Epithelial cell of proximal tubule (primary cell): ENCODE data around the gene MRPS34. TPM values are rescaled to one million over a fixed set of nuclear protein-coding genes. Genes with fewer than 3 reads are reported as not detected.
"Not testable (repeated sequence)": the region's sequence is repeated elsewhere in the genome, so short reads cannot be mapped to it uniquely, and the experiment has no call there.

Source experiments
- DNase-seq: peaks from one replicate; pipeline ENCODE4 v3.0.0-alpha.2; 2011; ENCODE audit warnings: low read depth
- H3K4me3 ChIP-seq: 2 replicates; pipeline ENCODE4 v1.5.1; 2011; ENCODE audit warnings: low read depth, mild to moderate bottlenecking, low read length
- total RNA-seq: library from RNA; depleted of rRNA; stranded (reverse); fragments of >200 nt; gene quantifications from 2 replicates; pipeline ENCODE4 v1.2.3, GENCODE V29; 2015
- TF ChIP-seq, protein P1 (sequence below): conservative IDR thresholded peaks from 2 replicates; pipeline ENCODE4 v1.5.1; 2012; ENCODE audit warnings: low read depth, mild to moderate bottlenecking, low read length

The MRPS34 gene
- total RNA-seq, 1 donor from 2014 or later = 167 TPM

DNA sequence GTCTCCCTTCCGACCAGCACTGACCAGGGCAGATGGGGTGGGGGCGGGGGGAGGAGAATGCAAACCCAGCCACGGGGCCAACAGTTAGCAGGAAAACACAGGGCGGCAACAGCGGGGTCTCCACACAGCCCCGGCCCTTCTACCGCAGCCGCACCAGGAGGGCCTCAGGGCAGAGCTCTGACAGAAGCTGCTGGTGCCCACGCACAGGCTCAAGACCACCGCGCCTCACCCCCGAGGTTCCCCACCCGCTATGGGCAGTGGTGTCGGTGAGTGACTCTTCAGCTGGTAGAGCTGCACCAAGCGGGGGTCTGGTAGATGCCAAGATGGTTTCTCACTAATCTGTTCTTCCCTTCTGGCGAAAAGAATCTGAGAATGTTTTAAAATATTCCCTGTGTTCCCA, 37.6 kb upstream of the MRPS34 start:
- no peak for DNase-seq
- TF ChIP-seq, protein P1, sequence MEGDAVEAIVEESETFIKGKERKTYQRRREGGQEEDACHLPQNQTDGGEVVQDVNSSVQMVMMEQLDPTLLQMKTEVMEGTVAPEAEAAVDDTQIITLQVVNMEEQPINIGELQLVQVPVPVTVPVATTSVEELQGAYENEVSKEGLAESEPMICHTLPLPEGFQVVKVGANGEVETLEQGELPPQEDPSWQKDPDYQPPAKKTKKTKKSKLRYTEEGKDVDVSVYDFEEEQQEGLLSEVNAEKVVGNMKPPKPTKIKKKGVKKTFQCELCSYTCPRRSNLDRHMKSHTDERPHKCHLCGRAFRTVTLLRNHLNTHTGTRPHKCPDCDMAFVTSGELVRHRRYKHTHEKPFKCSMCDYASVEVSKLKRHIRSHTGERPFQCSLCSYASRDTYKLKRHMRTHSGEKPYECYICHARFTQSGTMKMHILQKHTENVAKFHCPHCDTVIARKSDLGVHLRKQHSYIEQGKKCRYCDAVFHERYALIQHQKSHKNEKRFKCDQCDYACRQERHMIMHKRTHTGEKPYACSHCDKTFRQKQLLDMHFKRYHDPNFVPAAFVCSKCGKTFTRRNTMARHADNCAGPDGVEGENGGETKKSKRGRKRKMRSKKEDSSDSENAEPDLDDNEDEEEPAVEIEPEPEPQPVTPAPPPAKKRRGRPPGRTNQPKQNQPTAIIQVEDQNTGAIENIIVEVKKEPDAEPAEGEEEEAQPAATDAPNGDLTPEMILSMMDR = no peak

DNA sequence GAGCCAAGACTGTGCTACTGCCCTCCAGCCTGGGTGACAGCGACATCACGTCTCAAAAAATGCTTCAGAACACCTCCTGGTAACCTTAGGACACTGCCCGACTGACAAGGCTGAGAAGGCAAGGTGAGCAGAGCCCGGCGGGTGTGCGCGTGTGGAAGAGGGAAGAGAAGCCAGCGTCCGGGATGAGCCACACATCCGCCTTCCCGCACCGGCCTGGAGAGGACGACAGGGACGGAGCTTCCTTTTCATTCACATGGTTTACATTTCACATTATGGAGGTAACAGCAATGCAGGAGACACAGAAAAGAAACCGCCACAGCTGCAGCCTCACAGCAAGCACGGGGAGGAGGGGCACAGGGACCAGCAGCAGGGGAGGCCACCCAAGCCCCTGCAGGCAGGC, 37.2 kb upstream of the MRPS34 start:
- H3K4me3 ChIP-seq = no peak overlapping the region
- DNase-seq = no peak
- TF ChIP-seq, protein P1 = no peak

More for the DNA sequence above, 37.6 kb upstream of the MRPS34 start:
- no peak overlapping the region for H3K4me3 ChIP-seq

DNA sequence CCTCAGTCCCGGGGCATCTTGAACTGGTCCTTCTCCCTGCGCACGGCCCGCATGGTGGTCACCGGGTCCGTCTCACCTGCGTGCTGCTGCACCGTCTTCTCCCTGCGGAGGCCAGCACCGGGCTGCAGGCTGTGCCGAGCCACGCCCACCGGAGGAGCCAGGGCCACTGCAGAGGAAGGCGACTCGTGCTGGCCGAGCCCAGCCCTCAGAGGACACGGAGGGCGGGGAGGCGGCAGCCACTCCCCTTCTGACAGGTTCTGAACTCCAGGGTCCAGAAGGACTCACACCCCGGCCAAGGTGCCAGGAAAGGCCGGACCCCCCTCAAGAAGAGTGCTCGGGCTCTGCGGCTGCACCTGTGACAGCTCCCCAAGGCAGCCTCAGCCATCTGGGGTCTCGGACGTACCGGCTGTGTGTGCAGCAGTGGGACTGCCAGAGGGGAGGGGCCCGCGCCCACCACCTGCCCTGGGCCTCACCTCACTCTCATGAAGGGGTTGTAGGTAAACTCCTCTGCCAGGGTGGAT, 36.4 kb upstream of the MRPS34 start:
- no peak for DNase-seq
- TF ChIP-seq, protein P1 = no peak
- H3K4me3 ChIP-seq = no peak overlapping the region

DNA sequence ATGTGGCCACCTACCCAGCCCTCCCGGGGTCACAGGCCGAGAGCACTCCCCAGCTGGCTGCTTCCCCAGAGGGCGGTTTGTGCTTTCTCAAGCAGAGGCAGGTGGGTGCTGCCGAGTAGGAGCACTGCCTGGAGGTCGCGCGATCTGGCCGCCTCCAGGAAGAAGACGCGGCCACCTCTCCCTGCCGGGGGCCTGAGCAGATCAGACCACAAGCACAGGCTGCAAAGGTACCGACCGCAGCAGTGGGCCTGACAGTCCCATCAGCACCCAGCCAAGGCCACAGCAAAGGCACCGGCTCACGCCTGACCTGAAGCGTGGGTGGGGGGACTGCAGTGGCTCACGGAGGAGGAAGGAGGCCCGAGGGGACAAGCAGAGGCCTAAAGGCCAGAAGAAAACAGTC, 35.8 kb upstream of the MRPS34 start:
- TF ChIP-seq, protein P1 = no peak
- DNase-seq = no peak

DNA sequence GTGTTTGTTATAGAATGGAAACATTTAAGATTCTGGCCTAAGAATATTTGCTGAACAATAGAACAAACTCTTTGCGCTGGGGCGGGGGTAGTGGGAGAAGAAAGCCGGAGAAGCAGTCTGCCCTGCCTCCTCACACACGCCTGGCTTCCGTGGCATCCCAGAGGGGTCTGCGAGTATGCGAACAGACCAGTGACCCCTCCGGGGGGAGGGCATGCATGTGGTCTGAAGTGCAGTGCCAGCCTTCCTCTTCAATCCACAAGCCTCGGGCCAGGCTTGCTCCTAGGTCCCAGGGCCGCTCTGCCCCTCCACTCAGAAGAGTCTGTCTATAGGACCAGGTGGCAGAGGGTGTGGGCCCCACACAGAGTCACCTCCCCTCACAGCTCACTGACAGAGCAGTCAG, 34.7 kb upstream of the MRPS34 start:
- TF ChIP-seq, protein P1 = no peak
- DNase-seq = no peak

More for the DNA sequence above, 35.8 kb upstream of the MRPS34 start:
- H3K4me3 ChIP-seq = no peak overlapping the region

DNA sequence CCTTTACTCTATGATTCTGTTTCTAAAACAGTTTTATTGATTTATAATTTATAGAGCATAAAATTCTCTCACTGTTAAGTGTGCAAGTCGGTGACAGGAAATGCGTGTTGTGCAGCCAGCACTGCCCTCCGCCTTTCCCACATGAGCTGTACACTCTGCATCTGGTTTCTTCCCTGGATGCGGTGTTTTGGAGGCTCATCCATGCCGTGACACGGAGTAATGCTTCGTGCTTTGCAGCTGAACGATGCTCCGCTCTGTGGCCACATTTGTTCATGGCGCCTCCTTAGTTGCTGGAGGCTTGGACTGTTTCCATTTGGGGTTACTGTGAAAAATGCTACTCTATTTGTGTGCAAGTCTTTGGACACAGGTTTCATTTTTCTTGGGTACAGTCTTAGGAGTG, 27.8 kb upstream of the MRPS34 start:
- TF ChIP-seq, protein P1 = no peak
- DNase-seq = no peak

More for the DNA sequence above, 34.7 kb upstream of the MRPS34 start:
- no peak overlapping the region for H3K4me3 ChIP-seq

DNA sequence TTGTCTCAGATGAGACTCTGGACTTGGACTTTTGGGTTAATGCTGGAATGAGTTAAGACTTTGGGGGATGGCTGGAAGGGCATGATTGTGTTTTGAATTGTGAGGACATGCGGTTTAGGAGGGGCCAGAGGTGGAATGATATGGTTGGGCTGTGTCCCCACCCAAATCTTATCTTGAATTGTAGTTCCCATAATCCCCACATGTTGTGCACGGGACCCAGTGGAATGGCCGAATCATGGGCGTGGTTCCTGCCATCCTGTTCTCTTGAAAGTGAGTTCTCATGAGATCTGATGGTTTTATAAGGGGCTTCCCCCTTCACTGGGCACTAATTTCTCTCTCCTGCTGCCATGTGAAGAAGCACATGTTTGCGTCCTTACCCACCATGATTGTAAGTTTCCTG, 26.3 kb upstream of the MRPS34 start:
- not testable (repeated sequence) for H3K4me3 ChIP-seq, DNase-seq

More for the DNA sequence above, 27.8 kb upstream of the MRPS34 start:
- H3K4me3 ChIP-seq = no peak overlapping the region
